ENCODE measurements around the gene SPTLC1. TPM values are rescaled to one million over a fixed set of nuclear protein-coding genes. Genes with fewer than 3 reads are reported as not detected.
"Not testable (repeated sequence)": the region's sequence is repeated elsewhere in the genome, so short reads cannot be mapped to it uniquely, and the experiment has no call there.

The SPTLC1 gene
- total RNA-seq, 3 donors from 2014 or later, result 69.3 to 104 (median 85.5) TPM

- Histone ChIP-seq H3K36me3 (ENCODE audit: low read depth) (no peaks in the 10 kb centered on the region), H3K9me3 (no peaks in the 10 kb centered on the region), H3K4me1 (ENCODE audit: low read depth) (peaks cover 5% of the 10 kb centered on the region), H3K4me3 (no peak overlapping the region)
- no peak for ATAC-seq
- no peak for DNase-seq
- intact Hi-C loops (cut with DNase I, micrococcal nuclease), result loop anchor here in 1 of 2 donors (10.0 kb wide), 2 partner anchors 109 to 649 kb away; no protein-coding TSS in a partner anchor
- no peak for TF ChIP-seq CTCF (IDR thresholded peaks at IDR 0.05)
Observed at GRCh38 chr9:92135576-92135975, 20.4 kb upstream of the SPTLC1 start.

- Histone ChIP-seq H3K36me3 (ENCODE audit: low read depth) (no peaks in the 10 kb centered on the region), H3K4me3 (no peak overlapping the region), H3K4me1 (ENCODE audit: low read depth) (no peaks in the 10 kb centered on the region), H3K9me3 (no peaks in the 10 kb centered on the region)
- TF ChIP-seq CTCF (IDR thresholded peaks at IDR 0.05), result peak; percentile 94
- ATAC-seq (peak; percentile 94), DNase-seq (peak; percentile 78 to 85 (median 83))
- intact Hi-C loops (cut with DNase I, micrococcal nuclease), result loop anchor here in 1 of 2 donors (10.0 kb wide), 2 partner anchors 111 to 651 kb away; no protein-coding TSS in a partner anchor
Observed at GRCh38 chr9:92133949-92134604, 18.9 kb upstream of the SPTLC1 start.

DNA sequence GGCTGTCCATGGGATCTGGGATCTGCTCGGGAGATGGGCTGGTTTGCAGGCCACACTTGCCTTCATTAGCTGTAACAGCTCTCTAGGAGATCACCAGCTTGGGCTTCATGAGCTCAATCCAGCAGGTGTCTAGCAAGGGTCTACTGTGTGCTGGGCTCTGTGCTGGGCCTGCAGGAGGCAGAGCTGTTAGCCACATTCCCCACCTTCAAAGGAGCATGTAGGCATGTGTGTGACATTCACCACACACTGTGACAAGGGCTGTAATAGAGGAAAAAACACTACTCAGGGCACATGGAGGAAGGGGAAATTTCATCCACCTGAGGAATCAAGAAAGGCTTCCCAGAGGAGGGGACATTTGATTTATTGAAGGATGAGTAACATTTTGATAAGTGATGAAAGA is 17.7 kb upstream of the SPTLC1 start:
- ATAC-seq, result not testable (repeated sequence)

GRCh38 chr9:92132501-92132900 is 17.3 kb upstream of the SPTLC1 start:
- intact Hi-C loops (cut with DNase I, micrococcal nuclease), result loop anchor here in 1 of 2 donors (10.0 kb wide), 2 partner anchors 112 to 652 kb away; no protein-coding TSS in a partner anchor
- no peak overlapping the region for H3K4me3 ChIP-seq
- TF ChIP-seq CTCF (IDR thresholded peaks at IDR 0.05), result no peak

More for the DNA sequence above, 17.7 kb upstream of the SPTLC1 start:
- H3K4me1 ChIP-seq (ENCODE audit: low read depth); H3K36me3 ChIP-seq (ENCODE audit: low read depth); DNase-seq; H3K9me3 ChIP-seq; H3K4me3 ChIP-seq: not testable (repeated sequence)
- intact Hi-C loops (cut with DNase I, micrococcal nuclease), result loop anchor here in 1 of 2 donors (10.0 kb wide), 2 partner anchors 112 to 652 kb away; no protein-coding TSS in a partner anchor

DNA sequence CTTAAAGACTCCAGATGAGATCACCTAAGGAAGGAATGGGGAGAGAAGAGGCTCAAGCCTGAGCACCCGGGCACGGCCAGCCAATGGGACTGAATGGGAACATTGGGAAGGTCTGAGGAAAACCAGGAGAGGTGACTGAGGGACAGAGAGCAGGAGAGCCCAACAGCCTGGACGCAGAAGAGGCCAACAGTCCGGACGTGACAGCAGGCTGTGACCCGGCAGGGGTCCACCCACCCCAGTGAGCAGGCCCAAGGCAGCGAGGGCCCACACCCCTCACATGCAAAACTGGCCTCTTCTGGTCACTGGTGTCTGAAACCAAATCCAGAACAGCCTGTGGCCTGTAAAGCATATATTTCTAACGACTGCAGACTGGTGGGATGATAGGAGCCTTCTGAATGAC is 7.6 kb upstream of the SPTLC1 start:
- no peak for TF ChIP-seq CTCF (IDR thresholded peaks at IDR 0.05)
- intact Hi-C loops (cut with DNase I, micrococcal nuclease), result no loop called here
- no peaks in the 10 kb centered on the region for H3K9me3 ChIP-seq
- no peaks in the 10 kb centered on the region for H3K4me1 ChIP-seq (ENCODE audit: low read depth)
- no peak overlapping the region for H3K4me3 ChIP-seq
- no peaks in the 10 kb centered on the region for H3K36me3 ChIP-seq (ENCODE audit: low read depth)
- no peak for ATAC-seq
- DNase-seq, result no peak

More at GRCh38 chr9:92132501-92132900, 17.3 kb upstream of the SPTLC1 start:
- Histone ChIP-seq H3K9me3 (no peaks in the 10 kb centered on the region), H3K36me3 (ENCODE audit: low read depth) (no peaks in the 10 kb centered on the region), H3K4me1 (ENCODE audit: low read depth) (no peaks in the 10 kb centered on the region)
- DNase-seq, result no peak
- no peak for ATAC-seq

DNA sequence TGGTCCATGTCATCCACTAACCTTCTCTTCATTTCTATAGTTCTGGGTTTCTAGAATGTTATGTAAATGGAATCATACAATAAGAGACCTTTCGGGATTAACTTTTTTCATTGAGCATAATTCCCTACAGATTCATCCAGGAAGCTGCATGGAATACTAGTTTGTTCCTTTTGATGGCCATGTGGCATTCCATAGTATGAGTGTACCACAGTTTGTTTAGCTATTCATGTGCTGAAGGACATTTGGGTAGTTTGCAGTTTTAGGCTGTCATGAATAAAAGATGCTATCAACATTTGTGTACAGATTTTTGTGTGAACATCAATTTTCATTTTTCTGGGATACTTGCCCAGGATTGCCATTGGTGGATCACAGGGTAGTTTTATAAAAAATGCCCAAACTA is 6.8 kb upstream of the SPTLC1 start:
- no peak for TF ChIP-seq CTCF (IDR thresholded peaks at IDR 0.05)
- Histone ChIP-seq H3K9me3 (no peaks in the 10 kb centered on the region), H3K4me1 (ENCODE audit: low read depth) (no peaks in the 10 kb centered on the region), H3K4me3 (no peak overlapping the region), H3K36me3 (ENCODE audit: low read depth) (no peaks in the 10 kb centered on the region)
- DNase-seq, result no peak
- ATAC-seq, result no peak
- intact Hi-C loops (cut with DNase I, micrococcal nuclease), result no loop called here
